MM.1S (cell line): ENCODE data around the gene FBXO24.

Experiments
- DNase-seq: peaks from one replicate; pipeline ENCODE4 v3.0.0-alpha.2; 2015
- H2AFZ ChIP-seq: fragments of 300-600 bp; sonication (generic); 2 replicates; pipeline ENCODE4 v1.6.0; 2016; ENCODE audit warnings: antibody characterized with exemption, low read length
- H3F3A ChIP-seq: fragments of 300-600 bp; sonication (generic); 2 replicates; pipeline ENCODE4 v1.6.1; 2016; ENCODE audit warnings: mild to moderate bottlenecking, antibody characterized with exemption, low read length, moderate library complexity, mixed read lengths; ENCODE audit not compliant: insufficient read depth
- H3K27ac ChIP-seq: fragments of 300-600 bp; sonication (generic); 2 replicates; pipeline ENCODE4 v1.5.1; 2016; ENCODE audit warnings: mild to moderate bottlenecking, low read length
- H3K27me3 ChIP-seq: fragments of 300-600 bp; sonication (generic); replicated peaks from 2 replicates; pipeline ENCODE4 v1.6.0; 2016; ENCODE audit warnings: low read length; ENCODE audit not compliant: insufficient read depth
- H3K36me3 ChIP-seq: fragments of 300-600 bp; sonication (generic); replicated peaks from 2 replicates; pipeline ENCODE4 v1.6.1; 2016; ENCODE audit warnings: mild to moderate bottlenecking, low read length, mixed read lengths; ENCODE audit not compliant: insufficient read depth
- H3K4me1 ChIP-seq: fragments of 300-600 bp; sonication (generic); 2 replicates; pipeline ENCODE4 v1.6.1; 2016; ENCODE audit warnings: low read length, mixed read lengths
- H3K4me2 ChIP-seq: fragments of 300-600 bp; sonication (generic); 2 replicates; pipeline ENCODE4 v1.6.0; 2016; ENCODE audit warnings: low read depth, low read length
- H3K4me3 ChIP-seq: fragments of 300-600 bp; sonication (generic); 2 replicates; pipeline ENCODE4 v1.5.1; 2016; ENCODE audit warnings: low read length, mixed read lengths
- H3K79me2 ChIP-seq: fragments of 300-600 bp; sonication (generic); 2 replicates; pipeline ENCODE4 v1.6.1; 2016; ENCODE audit warnings: mixed run types, low read length, mixed read lengths
- H3K9ac ChIP-seq: fragments of 300-600 bp; sonication (generic); 2 replicates; pipeline ENCODE4 v1.6.1; 2016; ENCODE audit warnings: low read length, mixed read lengths
- H3K9me2 ChIP-seq: fragments of 300-600 bp; sonication (generic); replicated peaks from 2 replicates; pipeline ENCODE4 v1.6.1; 2016; ENCODE audit warnings: mild to moderate bottlenecking, low read length, mixed read lengths; ENCODE audit not compliant: insufficient read depth
- H3K9me3 ChIP-seq: fragments of 300-600 bp; sonication (generic); replicated peaks from 2 replicates; pipeline ENCODE4 v1.6.1; 2016; ENCODE audit warnings: mild to moderate bottlenecking, low read length, mixed read lengths; ENCODE audit not compliant: insufficient read depth
- H4K20me1 ChIP-seq: fragments of 300-600 bp; sonication (generic); 2 replicates; pipeline ENCODE4 v1.6.1; 2016; ENCODE audit warnings: mild to moderate bottlenecking, low read length, moderate library complexity, mixed read lengths; ENCODE audit not compliant: insufficient read depth
- EZH2 ChIP-seq: fragments of 300-600 bp; sonication (generic); optimal IDR thresholded peaks from 2 replicates; pipeline ENCODE3; 2017; ENCODE audit warnings: low read depth, mild to moderate bottlenecking, antibody characterized with exemption, low read length, mixed read lengths
- EZH2phosphoT487 ChIP-seq: fragments of 300-600 bp; sonication (generic); IDR thresholded peaks from 2 replicates; pipeline ENCODE4 v1.6.1; 2018; ENCODE audit warnings: antibody characterized with exemption, low read length
- TF ChIP-seq, protein P1 (sequence below): fragments of 300-600 bp; sonication (generic); IDR thresholded peaks from 2 replicates; pipeline ENCODE4 v1.5.1; 2016; ENCODE audit warnings: antibody characterized with exemption, low read length, mixed read lengths

FBXO24 gene

DNA sequence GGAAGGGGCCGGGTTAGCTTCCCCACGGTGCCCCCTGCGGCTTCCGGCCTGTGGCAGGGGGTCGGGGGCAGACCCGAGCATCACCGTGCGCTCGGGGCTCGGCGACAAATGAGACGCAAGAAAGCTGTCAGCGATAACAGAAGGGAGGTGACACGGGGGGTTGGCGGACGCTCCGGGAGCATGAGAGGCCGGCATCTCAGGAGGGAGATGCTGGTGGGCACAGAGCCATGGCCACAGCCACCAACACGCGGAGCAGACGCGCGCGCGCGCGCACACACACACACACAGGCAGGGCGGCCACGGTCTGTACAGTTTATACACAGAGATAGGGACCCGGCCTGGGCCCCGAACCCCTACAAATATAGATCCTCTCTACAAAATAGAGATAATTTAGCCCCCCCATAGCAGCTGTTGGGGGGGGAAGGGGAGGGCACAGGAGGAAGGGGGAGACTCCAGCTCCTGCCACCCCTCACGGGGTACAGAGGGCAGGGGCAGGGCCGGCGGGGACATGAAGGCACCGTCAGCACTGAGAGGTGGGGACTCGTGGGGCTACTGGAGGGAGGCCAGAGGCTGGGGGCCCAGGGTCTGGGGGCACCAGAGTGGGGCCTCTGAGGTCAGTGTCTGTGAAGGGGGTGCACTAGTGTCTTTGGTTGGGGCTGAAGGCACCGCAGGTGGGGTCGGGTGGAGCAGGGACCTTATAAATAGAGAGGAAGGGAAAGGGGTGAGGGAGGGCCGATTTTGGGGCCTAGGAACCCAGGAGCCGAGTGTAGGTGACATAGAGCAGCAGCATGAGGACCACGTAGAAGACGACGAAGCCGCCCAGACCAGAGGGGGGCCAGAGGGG, 11.5 kb upstream of the FBXO24 start:
- Histone ChIP-seq H3F3A (no peaks in the 10 kb centered on the region), H3K9me2 (no peaks in the 10 kb centered on the region), H4K20me1 (no peaks in the 10 kb centered on the region), H2AFZ (no peak overlapping the region), H3K4me3 (no peak overlapping the region), H3K27ac (no peak overlapping the region), H3K9me3 (no peaks in the 10 kb centered on the region), H3K4me1 (no peaks in the 10 kb centered on the region), H3K9ac (no peak overlapping the region), H3K4me2 (no peak overlapping the region), H3K27me3 (peaks cover 10% of the 10 kb centered on the region), H3K36me3 (no peaks in the 10 kb centered on the region), H3K79me2 (no peaks in the 10 kb centered on the region)
- TF ChIP-seq, protein P1, sequence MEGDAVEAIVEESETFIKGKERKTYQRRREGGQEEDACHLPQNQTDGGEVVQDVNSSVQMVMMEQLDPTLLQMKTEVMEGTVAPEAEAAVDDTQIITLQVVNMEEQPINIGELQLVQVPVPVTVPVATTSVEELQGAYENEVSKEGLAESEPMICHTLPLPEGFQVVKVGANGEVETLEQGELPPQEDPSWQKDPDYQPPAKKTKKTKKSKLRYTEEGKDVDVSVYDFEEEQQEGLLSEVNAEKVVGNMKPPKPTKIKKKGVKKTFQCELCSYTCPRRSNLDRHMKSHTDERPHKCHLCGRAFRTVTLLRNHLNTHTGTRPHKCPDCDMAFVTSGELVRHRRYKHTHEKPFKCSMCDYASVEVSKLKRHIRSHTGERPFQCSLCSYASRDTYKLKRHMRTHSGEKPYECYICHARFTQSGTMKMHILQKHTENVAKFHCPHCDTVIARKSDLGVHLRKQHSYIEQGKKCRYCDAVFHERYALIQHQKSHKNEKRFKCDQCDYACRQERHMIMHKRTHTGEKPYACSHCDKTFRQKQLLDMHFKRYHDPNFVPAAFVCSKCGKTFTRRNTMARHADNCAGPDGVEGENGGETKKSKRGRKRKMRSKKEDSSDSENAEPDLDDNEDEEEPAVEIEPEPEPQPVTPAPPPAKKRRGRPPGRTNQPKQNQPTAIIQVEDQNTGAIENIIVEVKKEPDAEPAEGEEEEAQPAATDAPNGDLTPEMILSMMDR = no peak
- no peak for TF ChIP-seq EZH2
- TF ChIP-seq EZH2phosphoT487 = no peak
- no peak for DNase-seq

DNA sequence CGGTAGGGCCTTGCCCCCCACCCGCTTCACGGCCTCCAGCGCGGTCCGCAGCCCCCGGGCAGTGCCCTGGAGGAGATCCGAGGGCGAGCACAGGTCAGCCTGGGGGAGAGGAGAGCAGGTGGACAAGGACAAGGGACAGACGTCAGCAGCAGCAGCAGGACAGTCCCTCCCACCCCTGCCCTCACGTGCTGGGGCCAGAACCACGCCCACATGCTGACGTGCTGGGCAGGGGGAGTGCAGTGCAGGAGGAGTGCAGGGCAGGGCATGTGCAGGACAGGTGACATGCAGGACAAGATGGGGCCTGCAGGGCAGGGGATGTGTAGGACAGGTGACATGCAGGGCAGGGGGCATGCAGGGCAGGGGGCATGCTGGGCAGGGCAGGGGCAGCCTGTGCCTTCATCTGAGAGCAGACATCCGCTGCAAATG, 10.9 kb upstream of the FBXO24 start:
- no peak for DNase-seq
- TF ChIP-seq, protein P1 = no peak
- TF ChIP-seq EZH2phosphoT487 (no peak), EZH2 (no peak)
- H2AFZ ChIP-seq = no peak overlapping the region
- H4K20me1 ChIP-seq = no peaks in the 10 kb centered on the region
- H3K9ac ChIP-seq = no peak overlapping the region
- no peaks in the 10 kb centered on the region for H3F3A ChIP-seq
- H3K27me3 ChIP-seq = peaks cover 3% of the 10 kb centered on the region
- H3K9me3 ChIP-seq = no peaks in the 10 kb centered on the region
- H3K4me2 ChIP-seq = no peak overlapping the region
- no peak overlapping the region for H3K4me3 ChIP-seq
- no peaks in the 10 kb centered on the region for H3K79me2 ChIP-seq
- no peaks in the 10 kb centered on the region for H3K9me2 ChIP-seq
- H3K27ac ChIP-seq = no peak overlapping the region
- H3K4me1 ChIP-seq = no peaks in the 10 kb centered on the region
- no peaks in the 10 kb centered on the region for H3K36me3 ChIP-seq

DNA sequence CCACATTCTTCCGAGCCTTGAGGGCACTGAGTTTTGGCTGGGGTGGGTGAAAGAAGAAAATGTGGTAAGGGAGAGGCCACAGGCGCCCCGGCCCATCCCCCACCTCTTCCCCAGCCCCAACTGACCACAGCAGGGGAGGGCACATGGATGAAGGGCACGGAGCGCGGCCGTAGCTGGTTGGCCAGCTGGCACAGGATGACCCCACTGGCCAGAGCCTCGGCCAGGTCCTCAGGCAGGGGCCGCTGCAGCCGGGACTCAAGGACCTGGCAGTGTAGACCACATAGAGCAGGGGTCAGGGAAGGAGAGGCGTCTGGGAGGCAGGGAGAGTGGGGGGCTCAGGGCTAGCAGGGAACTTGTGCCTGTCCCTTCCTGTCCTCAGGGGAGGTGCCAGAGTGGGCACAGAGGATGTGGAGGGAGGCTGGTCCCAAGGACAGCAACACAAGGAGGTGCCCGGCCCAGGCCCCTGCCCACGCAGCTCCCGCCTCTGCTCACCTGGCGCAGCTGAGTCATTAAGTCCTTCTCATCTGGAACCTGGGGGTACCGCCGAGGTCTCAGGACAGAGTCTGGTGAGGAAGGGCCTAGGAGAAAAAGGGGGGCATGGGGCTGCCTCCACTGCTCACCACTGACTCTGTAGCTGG, 10.3 kb upstream of the FBXO24 start:
- no peaks in the 10 kb centered on the region for H3K9me2 ChIP-seq
- 0 out of 2 replicates have a peak, but pooled peaks cover under 1% of the 10 kb centered on the region for H3K79me2 ChIP-seq
- no peak for DNase-seq
- no peaks in the 10 kb centered on the region for H4K20me1 ChIP-seq
- H3F3A ChIP-seq = no peaks in the 10 kb centered on the region
- H3K4me3 ChIP-seq = no peak overlapping the region
- H3K27ac ChIP-seq = no peak overlapping the region
- H3K9me3 ChIP-seq = no peaks in the 10 kb centered on the region
- no peak overlapping the region for H3K4me2 ChIP-seq
- no peak overlapping the region for H2AFZ ChIP-seq
- TF ChIP-seq, protein P1 = no peak
- no peak for TF ChIP-seq EZH2
- TF ChIP-seq EZH2phosphoT487 = no peak
- H3K36me3 ChIP-seq = no peaks in the 10 kb centered on the region
- no peaks in the 10 kb centered on the region for H3K27me3 ChIP-seq
- no peaks in the 10 kb centered on the region for H3K4me1 ChIP-seq
- no peak overlapping the region for H3K9ac ChIP-seq
